Cardiac muscle cell (in vitro differentiated cells and primary cell): ENCODE measurements around the gene PCAT6. TPM values are rescaled to one million over a fixed set of nuclear protein-coding genes. Genes with fewer than 3 reads are reported as not detected.
A peak's percentile ranks its signal among the peaks of the same experiment; 100 is the strongest.

Experiments
- DNase-seq, 2 donors: peaks; one replicate each; pipeline versions ENCODE4 v3.0.0 to v3.0.0-alpha.2; 2010 to 2017; ENCODE audit warnings: low read depth in 1 of 2, low spot score in 1 of 2
- H3K27ac ChIP-seq: fragments of 200-600 bp; sonication (generic); 2 replicates; pipeline ENCODE4 v1.5.1; 2016
- H3K27me3 ChIP-seq: fragments of 200-600 bp; sonication (generic); 2 replicates; pipeline ENCODE4 v1.6.0; 2016; ENCODE audit warnings: control low read depth
- H3K36me3 ChIP-seq: fragments of 200-600 bp; sonication (generic); 2 replicates; pipeline ENCODE4 v1.5.1; 2016; ENCODE audit warnings: control low read depth
- H3K4me1 ChIP-seq: fragments of 200-600 bp; sonication (generic); 2 replicates; pipeline ENCODE4 v1.8.1; 2017; ENCODE audit warnings: low read depth, mild to moderate bottlenecking, mixed run types
- H3K4me3 ChIP-seq: fragments of 200-600 bp; sonication (generic); 2 replicates; pipeline ENCODE4 v1.5.1; 2016; ENCODE audit warnings: mild to moderate bottlenecking
- H3K9me3 ChIP-seq: fragments of 200-600 bp; sonication (generic); 2 replicates; pipeline ENCODE4 v1.5.1; 2017; ENCODE audit warnings: low read depth, mild to moderate bottlenecking, control low read depth
- CTCF ChIP-seq: IDR thresholded peaks from 2 replicates; pipeline ENCODE4 v1.5.1; 2012; ENCODE audit warnings: low read depth, mild to moderate bottlenecking, low read length
- polyA plus RNA-seq: library from polyadenylated mRNA; unstranded; fragments of >200 nt; fragmentation: Nextera tagmentation; extraction: Ambion mirVana; gene quantifications from 2 replicates; pipeline ENCODE4 v1.2.1, GENCODE V29; 2016
- total RNA-seq: library from RNA; depleted of rRNA; stranded (reverse); fragments of >200 nt; gene quantifications from 2 replicates; pipeline ENCODE4 v1.2.3, GENCODE V29; 2016

The PCAT6 gene
- total and polyA plus RNA-seq, 2 experiments from 2014 or later, result 19.8 to 67.4 TPM

GRCh38 chr1:202802998-202803932 lies 7.5 kb upstream of the PCAT6 start:
- TF ChIP-seq CTCF, result no peak
- Histone ChIP-seq H3K4me3 (no peak overlapping the region), H3K27ac (no peak overlapping the region), H3K9me3 (no peaks in the 10 kb centered on the region), H3K27me3 (no peaks in the 10 kb centered on the region), H3K4me1 (peaks cover 19% of the 10 kb centered on the region), H3K36me3 (no peaks in the 10 kb centered on the region)
- peak in 1 of 2 donors; percentile 69 for DNase-seq

- no peak for DNase-seq
- H3K4me3 ChIP-seq, result no peak overlapping the region
- no peaks in the 10 kb centered on the region for H3K36me3 ChIP-seq
- no peaks in the 10 kb centered on the region for H3K9me3 ChIP-seq
- H3K27ac ChIP-seq, result no peak overlapping the region
- H3K27me3 ChIP-seq, result no peaks in the 10 kb centered on the region
- peaks cover 19% of the 10 kb centered on the region for H3K4me1 ChIP-seq
- TF ChIP-seq CTCF, result no peak
Measured at GRCh38 chr1:202804126-202804525, 6.6 kb upstream of the PCAT6 start.

- peak overlapping the region; percentile 90 for H3K27ac ChIP-seq
- no peaks in the 10 kb centered on the region for H3K36me3 ChIP-seq
- no peak for TF ChIP-seq CTCF
- no peaks in the 10 kb centered on the region for H3K27me3 ChIP-seq
- peak overlapping the region; percentile 93 for H3K4me3 ChIP-seq
- peak in 1 of 2 donors; percentile 25 for DNase-seq
- H3K4me1 ChIP-seq, result peaks cover 23% of the 10 kb centered on the region
- no peaks in the 10 kb centered on the region for H3K9me3 ChIP-seq
Measured at GRCh38 chr1:202805886-202806844, 4.6 kb upstream of the PCAT6 start.

GRCh38 chr1:202806845-202807450 lies 3.8 kb upstream of the PCAT6 start:
- Histone ChIP-seq H3K27ac (peak overlapping the region; percentile 90), H3K4me3 (peak overlapping the region; percentile 93), H3K9me3 (no peaks in the 10 kb centered on the region), H3K4me1 (peaks cover 27% of the 10 kb centered on the region), H3K27me3 (no peaks in the 10 kb centered on the region), H3K36me3 (no peaks in the 10 kb centered on the region)
- TF ChIP-seq CTCF, result no peak
- peak in 1 of 2 donors; percentile 51 for DNase-seq

GRCh38 chr1:202807451-202807925 lies 3.3 kb upstream of the PCAT6 start:
- DNase-seq, result peak; percentile 33 to 39
- peaks cover 27% of the 10 kb centered on the region for H3K4me1 ChIP-seq

More at GRCh38 chr1:202807451-202807925, 3.3 kb upstream of the PCAT6 start:
- TF ChIP-seq CTCF, result no peak
- H3K4me3 ChIP-seq, result peak overlapping the region; percentile 93
- no peaks in the 10 kb centered on the region for H3K9me3 ChIP-seq
- peak overlapping the region; percentile 90 for H3K27ac ChIP-seq
- H3K36me3 ChIP-seq, result no peaks in the 10 kb centered on the region
- H3K27me3 ChIP-seq, result no peaks in the 10 kb centered on the region
